GM18508 (cell line): ENCODE results near the gene SEMA3G.

ENCODE experiments used
- ATAC-seq: cut with Tn5 transposase; IDR thresholded peaks from one replicate; pipeline ENCODE4 v1.9.1; 2021; ENCODE audit warnings: moderate number of reproducible peaks; ENCODE audit not compliant: insufficient read depth, unreplicated experiment

SEMA3G gene

DNA sequence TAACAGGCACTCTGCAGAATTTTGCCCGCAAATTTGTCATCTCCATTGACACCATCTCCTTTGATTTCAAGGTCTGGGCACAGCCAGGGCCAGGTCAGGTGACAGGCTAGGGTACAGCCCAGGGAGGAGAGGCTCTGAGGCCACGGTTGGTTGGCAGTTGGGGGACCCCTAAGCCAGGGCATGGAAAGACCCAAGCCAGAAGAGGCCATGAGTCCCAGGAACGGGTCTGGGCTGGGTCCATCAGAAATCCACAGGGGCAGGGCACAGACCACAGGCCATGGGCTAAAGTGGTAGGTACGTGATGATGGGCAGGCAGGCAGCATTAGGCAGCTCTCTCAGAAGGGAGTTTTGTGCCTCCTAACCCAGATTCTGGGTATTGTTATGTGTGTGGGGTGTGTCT is 45.8 kb downstream of the SEMA3G start:
- ATAC-seq: no peak

- ATAC-seq: no peak
These were observed 46.2 kb downstream of the SEMA3G start for GRCh38 chr3:52398670-52399081.

DNA sequence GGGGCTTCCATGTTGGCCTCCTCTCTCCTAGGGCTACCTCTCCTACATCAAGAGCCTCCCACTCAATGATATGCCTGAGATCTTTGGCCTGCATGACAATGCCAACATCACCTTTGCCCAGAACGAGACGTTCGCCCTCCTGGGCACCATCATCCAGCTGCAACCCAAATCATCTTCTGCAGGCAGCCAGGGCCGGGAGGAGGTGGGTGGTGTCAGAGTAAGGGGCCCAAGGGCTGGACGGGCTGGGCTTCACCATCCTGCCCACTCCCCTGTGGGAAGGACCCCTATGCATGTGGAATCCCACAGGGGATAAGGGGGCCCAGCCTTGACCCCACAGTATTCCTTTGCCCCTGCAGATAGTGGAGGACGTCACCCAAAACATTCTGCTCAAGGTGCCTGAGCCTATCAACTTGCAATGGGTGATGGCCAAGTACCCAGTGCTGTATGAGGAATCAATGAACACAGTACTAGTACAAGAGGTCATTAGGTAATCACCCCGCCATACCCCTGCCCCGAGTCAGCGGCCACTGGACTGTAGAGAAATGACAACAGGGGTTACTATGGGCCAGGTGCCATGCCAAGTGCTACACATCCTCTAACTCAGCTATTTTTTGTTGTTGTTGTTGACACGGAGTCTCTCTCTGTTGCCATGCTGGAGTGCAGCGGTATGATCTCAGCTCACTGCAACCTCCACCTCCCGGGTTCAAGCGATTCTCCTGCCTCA is 47.1 kb downstream of the SEMA3G start:
- no peak for ATAC-seq

DNA sequence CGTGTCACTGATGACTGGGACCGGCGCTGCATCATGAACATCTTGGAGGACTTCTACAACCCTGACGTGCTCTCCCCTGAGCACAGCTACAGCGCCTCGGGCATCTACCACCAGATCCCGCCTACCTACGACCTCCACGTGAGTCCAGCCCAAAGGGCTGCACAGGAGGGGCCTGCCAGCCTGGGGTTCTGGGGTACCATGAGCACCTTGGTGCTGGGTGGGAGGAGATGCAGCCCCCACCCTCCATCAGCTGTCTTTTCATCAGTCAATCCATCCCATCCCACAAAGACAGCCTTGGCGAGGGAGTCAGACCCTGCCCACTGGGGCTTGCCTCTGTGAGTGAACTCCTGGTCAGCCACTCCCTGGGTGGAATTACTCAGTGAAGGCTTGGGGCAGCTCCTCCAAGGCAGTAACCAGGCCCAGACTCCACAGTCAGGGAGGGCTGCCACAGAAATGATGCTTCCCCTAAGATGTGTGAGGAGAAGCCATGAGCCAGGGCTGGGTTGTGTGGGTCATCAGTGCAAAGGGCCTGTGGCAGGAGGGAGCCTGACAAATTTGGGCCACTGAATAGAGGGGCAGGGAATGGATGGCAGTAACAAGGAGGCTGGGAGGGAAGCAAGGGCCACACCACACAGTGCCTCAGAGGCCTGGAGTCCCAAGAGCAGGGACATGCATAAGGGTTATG is 47.9 kb downstream of the SEMA3G start:
- no peak for ATAC-seq

DNA sequence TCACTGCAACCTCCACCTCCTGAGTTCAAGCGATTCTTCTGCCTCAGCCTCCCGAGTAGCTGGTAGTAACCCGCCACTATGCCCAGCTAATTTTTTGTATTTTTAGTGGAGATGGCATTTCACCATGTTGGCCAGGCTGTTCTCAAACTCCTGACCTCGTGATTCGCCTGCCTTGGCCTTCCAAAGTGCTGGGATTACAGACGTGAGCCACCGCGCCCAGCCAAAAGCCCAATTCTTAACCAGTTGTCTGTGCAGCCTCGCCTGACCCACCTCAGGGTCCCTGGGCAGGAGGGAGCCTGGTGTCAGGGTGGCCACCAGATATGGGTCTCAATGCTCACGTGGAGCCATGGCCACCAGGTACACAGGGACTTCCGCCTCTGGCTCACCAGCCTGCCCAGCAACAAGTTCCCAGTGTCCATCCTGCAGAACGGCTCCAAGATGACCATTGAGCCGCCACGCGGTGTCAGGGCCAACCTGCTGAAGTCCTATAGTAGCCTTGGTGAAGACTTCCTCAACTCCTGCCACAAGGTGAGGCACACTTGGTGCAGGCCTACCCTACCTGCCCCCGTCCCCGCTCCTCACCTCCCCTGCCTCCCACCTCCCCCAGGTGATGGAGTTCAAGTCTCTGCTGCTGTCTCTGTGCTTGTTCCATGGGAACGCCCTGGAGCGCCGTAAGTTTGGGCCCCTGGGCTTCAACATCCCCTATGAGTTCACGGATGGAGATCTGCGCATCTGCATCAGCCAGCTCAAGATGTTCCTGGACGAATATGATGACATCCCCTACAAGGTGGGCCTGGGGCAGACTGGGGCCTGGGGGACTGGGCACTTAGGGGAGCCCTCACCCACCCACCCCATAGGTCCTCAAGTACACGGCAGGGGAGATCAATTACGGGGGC is 48.6 kb downstream of the SEMA3G start:
- no peak for ATAC-seq

GRCh38 chr3:52395503-52395865 is 49.4 kb downstream of the SEMA3G start:
- no peak for ATAC-seq

DNA sequence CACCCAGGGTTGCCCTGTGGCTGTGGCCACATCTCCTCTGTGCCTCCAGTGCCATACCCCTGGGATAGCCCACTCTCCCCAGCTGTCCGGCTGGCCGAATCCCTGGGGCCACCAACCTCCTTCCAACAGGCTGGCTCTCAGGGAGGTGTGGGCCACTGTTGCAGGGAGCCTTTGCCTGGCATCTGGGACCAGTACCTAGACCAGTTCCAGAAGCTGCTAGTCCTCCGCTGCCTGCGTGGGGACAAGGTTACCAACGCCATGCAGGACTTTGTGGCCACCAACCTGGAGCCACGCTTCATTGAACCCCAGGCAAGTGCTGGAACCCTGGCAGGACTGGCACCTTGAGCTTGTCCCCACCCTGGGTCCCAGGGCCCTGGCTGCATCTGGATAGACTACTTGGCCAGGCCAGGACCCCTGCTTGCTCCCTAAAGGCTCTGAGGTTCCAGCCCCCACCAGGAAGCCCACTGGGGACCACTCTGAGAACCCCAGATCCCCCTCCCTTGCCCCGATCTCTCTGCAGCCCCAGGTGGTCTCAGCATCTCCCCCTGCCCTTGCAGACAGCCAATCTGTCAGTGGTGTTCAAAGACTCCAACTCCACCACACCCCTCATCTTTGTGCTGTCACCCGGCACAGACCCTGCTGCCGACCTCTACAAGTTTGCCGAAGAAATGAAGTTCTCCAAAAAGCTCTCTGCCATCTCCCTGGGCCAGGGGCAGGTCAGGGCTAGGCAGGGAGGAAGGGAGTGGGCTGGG is 50.0 kb downstream of the SEMA3G start:
- ATAC-seq: no peak

GRCh38 chr3:52393959-52394670 is 50.8 kb downstream of the SEMA3G start:
- ATAC-seq: no peak

- no peak for ATAC-seq
These were observed 51.6 kb downstream of the SEMA3G start for GRCh38 chr3:52393131-52393807.

- ATAC-seq: no peak
These were observed 52.5 kb downstream of the SEMA3G start for GRCh38 chr3:52392216-52392930.

- no peak for ATAC-seq
These were observed 53.8 kb downstream of the SEMA3G start for GRCh38 chr3:52391096-52391495.

DNA sequence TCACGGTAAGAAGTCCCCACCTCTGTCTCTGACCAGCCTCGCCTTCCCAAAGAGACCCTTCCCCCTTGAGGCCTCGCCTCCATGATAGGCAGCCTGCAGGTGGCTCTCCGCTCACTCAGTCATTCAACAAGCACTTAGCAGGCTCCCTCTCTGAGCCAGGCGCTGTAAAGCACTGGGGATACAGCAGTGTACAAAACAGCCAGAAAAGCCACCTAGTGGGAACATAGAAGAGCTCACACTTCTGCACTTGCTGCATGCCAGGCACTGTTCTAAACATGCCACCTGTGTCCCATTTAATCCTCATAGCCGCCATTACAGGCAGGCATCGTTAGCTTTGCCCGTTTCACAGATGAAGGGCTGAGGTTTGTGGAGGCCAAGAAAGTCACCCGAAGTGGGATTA is 56.0 kb downstream of the SEMA3G start:
- ATAC-seq: no peak

GRCh38 chr3:52388348-52388821 is 56.5 kb downstream of the SEMA3G start:
- no peak for ATAC-seq

DNA sequence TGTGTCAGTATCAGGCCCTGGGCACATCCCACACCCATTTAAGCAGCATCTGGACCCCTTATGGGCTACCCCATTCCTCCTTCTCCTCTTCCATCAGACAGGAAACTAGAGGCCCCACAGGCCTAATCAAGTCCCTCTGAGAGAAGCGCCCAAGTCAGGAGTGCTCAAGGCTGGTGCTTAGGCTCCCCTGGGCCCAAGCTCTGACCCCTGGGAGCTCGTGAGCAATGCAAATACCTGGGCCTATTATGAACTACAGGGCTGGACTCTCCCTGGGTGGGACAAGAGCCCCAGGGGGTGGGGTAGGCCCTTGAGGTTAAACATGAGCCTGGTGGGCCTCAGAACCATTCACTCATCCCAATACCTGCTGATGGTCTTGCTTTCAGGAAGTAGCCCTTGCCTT is 57.4 kb downstream of the SEMA3G start:
- ATAC-seq: no peak

GRCh38 chr3:52385157-52385556 is 59.7 kb downstream of the SEMA3G start:
- ATAC-seq: no peak

- no peak for ATAC-seq
These were observed 60.7 kb downstream of the SEMA3G start for GRCh38 chr3:52384019-52384761.

DNA sequence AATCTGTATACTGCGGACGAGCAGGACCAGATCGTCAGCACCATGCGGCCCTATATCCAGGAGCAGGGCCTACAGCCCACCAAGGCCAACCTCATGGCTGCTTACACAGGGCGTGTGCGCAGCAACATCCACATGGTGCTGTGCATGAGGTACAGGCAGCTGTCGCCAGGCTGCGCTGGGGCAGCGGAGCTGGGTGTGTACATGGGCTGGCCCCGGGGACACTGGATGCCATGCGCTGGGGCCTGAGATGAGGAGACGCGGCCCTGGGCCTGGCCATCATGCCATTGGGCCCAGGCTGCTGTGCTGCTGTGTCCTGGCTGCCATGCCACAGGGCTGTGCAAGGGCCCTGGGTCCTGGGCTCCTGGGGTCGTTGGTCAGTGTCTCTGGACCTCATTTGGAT is 61.5 kb downstream of the SEMA3G start:
- no peak for ATAC-seq
